RKO (cell line): ENCODE results near the gene SLC1A5.

ENCODE experiments used
- DNase-seq: peaks from one replicate; pipeline ENCODE4 v3.0.0-alpha.2; 2016; ENCODE audit warnings: low spot score

The SLC1A5 gene

GRCh38 chr19:46742926-46743480 is 45.4 kb downstream of the SLC1A5 start:
- DNase-seq = no peak

GRCh38 chr19:46741447-46741846 is 46.9 kb downstream of the SLC1A5 start:
- DNase-seq = no peak

GRCh38 chr19:46739290-46739771 is 49.1 kb downstream of the SLC1A5 start:
- no peak for DNase-seq

- DNase-seq = no peak
Measured at GRCh38 chr19:46737761-46738171, 50.6 kb downstream of the SLC1A5 start.

- no peak for DNase-seq
Measured at GRCh38 chr19:46737298-46737654, 51.1 kb downstream of the SLC1A5 start.

- no peak for DNase-seq
Measured at GRCh38 chr19:46736531-46737297, 51.7 kb downstream of the SLC1A5 start.

- no peak for DNase-seq
Measured at GRCh38 chr19:46733690-46734292, 54.6 kb downstream of the SLC1A5 start.

GRCh38 chr19:46732966-46733689 is 55.3 kb downstream of the SLC1A5 start:
- DNase-seq = no peak

- no peak for DNase-seq
Measured at GRCh38 chr19:46732172-46732938, 56.0 kb downstream of the SLC1A5 start.

GRCh38 chr19:46731584-46731983 is 56.8 kb downstream of the SLC1A5 start:
- DNase-seq = no peak

- peak; percentile 74 for DNase-seq
Measured at GRCh38 chr19:46731007-46731501, 57.3 kb downstream of the SLC1A5 start.

- DNase-seq = no peak
Measured at GRCh38 chr19:46730595-46730994, 57.8 kb downstream of the SLC1A5 start.

- no peak for DNase-seq
Measured at GRCh38 chr19:46730187-46730586, 58.2 kb downstream of the SLC1A5 start.

GRCh38 chr19:46729696-46730095 is 58.7 kb downstream of the SLC1A5 start:
- no peak for DNase-seq

- no peak for DNase-seq
Measured at GRCh38 chr19:46728693-46729339, 59.6 kb downstream of the SLC1A5 start.

GRCh38 chr19:46728208-46728607 is 60.2 kb downstream of the SLC1A5 start:
- DNase-seq = no peak

- DNase-seq = no peak
Measured at GRCh38 chr19:46727757-46728156, 60.6 kb downstream of the SLC1A5 start.

- DNase-seq = no peak
Measured at GRCh38 chr19:46726971-46727501, 61.4 kb downstream of the SLC1A5 start.

GRCh38 chr19:46726551-46726950 is 61.8 kb downstream of the SLC1A5 start:
- DNase-seq = no peak

- DNase-seq = no peak
Measured at GRCh38 chr19:46725859-46726393, 62.5 kb downstream of the SLC1A5 start.
